ENCODE data around the gene IFI44. TPM values are rescaled to one million over a fixed set of nuclear protein-coding genes. Genes with fewer than 3 reads are reported as not detected.

Gene IFI44
- total RNA-seq, 4 donors from 2014 or later = 6.7 to 12.5 (median 10.9) TPM

- Histone ChIP-seq H3K9me3 (no peaks in the 10 kb centered on the region), H3K27ac (replicated peaks in 1 of 4) (no peak overlapping the region), H3K4me1 (peaks cover 0 to 5% (median 0%) of the 10 kb centered on the region in 4 donors), H3K4me3 (no peak overlapping the region), H3K36me3 (no peaks in the 10 kb centered on the region), H3K27me3 (no peaks in the 10 kb centered on the region)
- DNase-seq (ENCODE audit: extremely low spot score) = no peak
- 58% methylated on average over 2 of the region's 2 CpGs for WGBS
- no peak for TF ChIP-seq EP300 (IDR thresholded peaks at IDR 0.05)
- TF ChIP-seq CTCF (IDR thresholded peaks at IDR 0.05) = no peak
- no peak for TF ChIP-seq POLR2AphosphoS5 (IDR thresholded peaks at IDR 0.05)
- TF ChIP-seq POLR2A (IDR thresholded peaks at IDR 0.05; ENCODE audit: low read depth) = no peak
- intact Hi-C loops (cut with DNase I) = no loop called here
Measured at GRCh38 chr1:78687914-78688313, 38.3 kb downstream of the IFI44 start.

GRCh38 chr1:78688697-78689096, 39.1 kb downstream of the IFI44 start:
- no peak for TF ChIP-seq POLR2A (IDR thresholded peaks at IDR 0.05; ENCODE audit: low read depth)
- no peak for TF ChIP-seq EP300 (IDR thresholded peaks at IDR 0.05)
- peak in 2 of 3 experiments; percentile 5 to 12 for TF ChIP-seq CTCF (IDR thresholded peaks at IDR 0.05)
- no peak for TF ChIP-seq POLR2AphosphoS5 (IDR thresholded peaks at IDR 0.05)
- intact Hi-C loops (cut with DNase I) = no loop called here
- DNase-seq (ENCODE audit: extremely low spot score) = no peak
- Histone ChIP-seq H3K36me3 (no peaks in the 10 kb centered on the region), H3K27me3 (no peaks in the 10 kb centered on the region), H3K4me1 (peaks cover 0 to 5% (median 0%) of the 10 kb centered on the region in 4 donors), H3K27ac (replicated peaks in 1 of 4) (no peak overlapping the region), H3K4me3 (no peak overlapping the region), H3K9me3 (no peaks in the 10 kb centered on the region)

- TF ChIP-seq POLR2A (IDR thresholded peaks at IDR 0.05; ENCODE audit: low read depth) (no peak), EP300 (IDR thresholded peaks at IDR 0.05) (no peak), POLR2AphosphoS5 (IDR thresholded peaks at IDR 0.05) (no peak), CTCF (IDR thresholded peaks at IDR 0.05) (no peak)
- Histone ChIP-seq H3K9me3 (no peaks in the 10 kb centered on the region), H3K4me1 (peaks cover 0 to 5% (median 0%) of the 10 kb centered on the region in 4 donors), H3K27ac (replicated peaks in 1 of 4) (no peak overlapping the region), H3K36me3 (no peaks in the 10 kb centered on the region), H3K27me3 (no peaks in the 10 kb centered on the region), H3K4me3 (no peak overlapping the region)
- no peak for DNase-seq (ENCODE audit: extremely low spot score)
- intact Hi-C loops (cut with DNase I) = no loop called here
- 93% methylated on average over 3 of the region's 3 CpGs for WGBS
Measured at GRCh38 chr1:78690516-78690915, 40.9 kb downstream of the IFI44 start.

- Histone ChIP-seq H3K27ac (replicated peaks in 1 of 4) (no peak overlapping the region), H3K4me1 (peaks cover 0 to 5% (median 0%) of the 10 kb centered on the region in 4 donors), H3K36me3 (no peaks in the 10 kb centered on the region), H3K9me3 (no peaks in the 10 kb centered on the region), H3K27me3 (no peaks in the 10 kb centered on the region), H3K4me3 (no peak overlapping the region)
- TF ChIP-seq EP300 (IDR thresholded peaks at IDR 0.05) (no peak), CTCF (IDR thresholded peaks at IDR 0.05) (no peak), POLR2AphosphoS5 (IDR thresholded peaks at IDR 0.05) (no peak), POLR2A (IDR thresholded peaks at IDR 0.05; ENCODE audit: low read depth) (no peak)
- WGBS = 77% methylated on average over 4 of the region's 4 CpGs
- no peak for DNase-seq (ENCODE audit: extremely low spot score)
- intact Hi-C loops (cut with DNase I) = no loop called here
Measured at GRCh38 chr1:78691995-78692747, 42.5 kb downstream of the IFI44 start.

- Histone ChIP-seq H3K4me3 (no peak overlapping the region), H3K36me3 (no peaks in the 10 kb centered on the region), H3K4me1 (no peaks in the 10 kb centered on the region), H3K27me3 (no peaks in the 10 kb centered on the region), H3K27ac (replicated peaks in 1 of 4) (no peak overlapping the region), H3K9me3 (peaks cover 0 to 5% (median 0%) of the 10 kb centered on the region in 4 donors)
- intact Hi-C loops (cut with DNase I) = no loop called here
- TF ChIP-seq POLR2AphosphoS5 (IDR thresholded peaks at IDR 0.05) = no peak
- TF ChIP-seq CTCF (IDR thresholded peaks at IDR 0.05) = no peak
- no peak for TF ChIP-seq EP300 (IDR thresholded peaks at IDR 0.05)
- TF ChIP-seq POLR2A (IDR thresholded peaks at IDR 0.05; ENCODE audit: low read depth) = no peak
- DNase-seq (ENCODE audit: extremely low spot score) = no peak
Measured at GRCh38 chr1:78699813-78700212, 50.2 kb downstream of the IFI44 start.

Data from esophagus muscularis mucosa (tissue), 4 donors.